GM23338 (cell line): ENCODE data around the gene CCDC121.
"Not testable (repeated sequence)": the region's sequence is repeated elsewhere in the genome, so short reads cannot be mapped to it uniquely, and the experiment has no call there.

Source experiments
- CTCF ChIP-seq, 2 experiments: fragments of 200-600 bp in 1 of 2; sonication (generic) in 1 of 2; conservative IDR thresholded peaks; 2 replicates each; pipeline versions ENCODE4 v1.5.1 to v1.6.1; 2016 to 2017; ENCODE audit warnings: antibody characterized with exemption in 2 of 2, low read depth in 2 of 2, mild to moderate bottlenecking in 2 of 2, moderate library complexity in 1 of 2
- ETS1 ChIP-seq: IDR thresholded peaks from 2 replicates; pipeline ENCODE4 v1.6.1; 2016; ENCODE audit warnings: antibody characterized with exemption
- EZH2 ChIP-seq: fragments of 200-600 bp; sonication (generic); IDR thresholded peaks from one replicate; pipeline ENCODE4 v1.8.0; 2017; ENCODE audit warnings: antibody characterized with exemption, mild to moderate bottlenecking, low read depth; ENCODE audit not compliant: unreplicated experiment
- EZH2phosphoT487 ChIP-seq: fragments of 200-600 bp; sonication (generic); IDR thresholded peaks from one replicate; pipeline ENCODE4 v1.8.1; 2018; ENCODE audit warnings: antibody characterized with exemption; ENCODE audit not compliant: unreplicated experiment
- POLR2AphosphoS5 ChIP-seq: IDR thresholded peaks from 2 replicates; pipeline ENCODE4 v1.6.1; 2016; ENCODE audit warnings: antibody characterized with exemption, low read depth
- ZNF331 ChIP-seq: fragments of 250-450 bp; sonication (Bioruptor Pico); IDR thresholded peaks from 2 replicates; pipeline ENCODE4 v1.5.0; 2020; ENCODE audit warnings: low read depth, mild to moderate bottlenecking, moderate library complexity
- ZNF462 ChIP-seq: fragments of 250-450 bp; sonication (Bioruptor Pico); IDR thresholded peaks from 2 replicates; pipeline ENCODE4 v1.5.0; 2020; ENCODE audit warnings: mild to moderate bottlenecking, moderate library complexity
- TF ChIP-seq, protein P1 (sequence below): IDR thresholded peaks from one replicate; pipeline ENCODE4 v1.6.1; 2018; ENCODE audit warnings: antibody characterized with exemption; ENCODE audit not compliant: unreplicated experiment

- not testable (repeated sequence) for TF ChIP-seq CTCF (conservative IDR thresholded peaks at IDR 0.05; ENCODE audit: low read depth in 2 of 2); EZH2; EZH2phosphoT487; POLR2AphosphoS5; ZNF462 (CRISPR knock-in tag); ZNF331 (CRISPR knock-in tag); ETS1
- TF ChIP-seq, protein P1, sequence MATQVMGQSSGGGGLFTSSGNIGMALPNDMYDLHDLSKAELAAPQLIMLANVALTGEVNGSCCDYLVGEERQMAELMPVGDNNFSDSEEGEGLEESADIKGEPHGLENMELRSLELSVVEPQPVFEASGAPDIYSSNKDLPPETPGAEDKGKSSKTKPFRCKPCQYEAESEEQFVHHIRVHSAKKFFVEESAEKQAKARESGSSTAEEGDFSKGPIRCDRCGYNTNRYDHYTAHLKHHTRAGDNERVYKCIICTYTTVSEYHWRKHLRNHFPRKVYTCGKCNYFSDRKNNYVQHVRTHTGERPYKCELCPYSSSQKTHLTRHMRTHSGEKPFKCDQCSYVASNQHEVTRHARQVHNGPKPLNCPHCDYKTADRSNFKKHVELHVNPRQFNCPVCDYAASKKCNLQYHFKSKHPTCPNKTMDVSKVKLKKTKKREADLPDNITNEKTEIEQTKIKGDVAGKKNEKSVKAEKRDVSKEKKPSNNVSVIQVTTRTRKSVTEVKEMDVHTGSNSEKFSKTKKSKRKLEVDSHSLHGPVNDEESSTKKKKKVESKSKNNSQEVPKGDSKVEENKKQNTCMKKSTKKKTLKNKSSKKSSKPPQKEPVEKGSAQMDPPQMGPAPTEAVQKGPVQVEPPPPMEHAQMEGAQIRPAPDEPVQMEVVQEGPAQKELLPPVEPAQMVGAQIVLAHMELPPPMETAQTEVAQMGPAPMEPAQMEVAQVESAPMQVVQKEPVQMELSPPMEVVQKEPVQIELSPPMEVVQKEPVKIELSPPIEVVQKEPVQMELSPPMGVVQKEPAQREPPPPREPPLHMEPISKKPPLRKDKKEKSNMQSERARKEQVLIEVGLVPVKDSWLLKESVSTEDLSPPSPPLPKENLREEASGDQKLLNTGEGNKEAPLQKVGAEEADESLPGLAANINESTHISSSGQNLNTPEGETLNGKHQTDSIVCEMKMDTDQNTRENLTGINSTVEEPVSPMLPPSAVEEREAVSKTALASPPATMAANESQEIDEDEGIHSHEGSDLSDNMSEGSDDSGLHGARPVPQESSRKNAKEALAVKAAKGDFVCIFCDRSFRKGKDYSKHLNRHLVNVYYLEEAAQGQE, result not testable (repeated sequence)
These were observed 1.4 kb upstream of the CCDC121 start for GRCh38 chr2:27630257-27630656.
